H9 (cell line): Measurements from ENCODE around the gene MERTK. TPM values are rescaled to one million over a fixed set of nuclear protein-coding genes. Genes with fewer than 3 reads are reported as not detected.

Source experiments
- DNase-seq: peaks from one replicate; pipeline ENCODE4 v3.0.0-alpha.2; 2017
- H2AFZ ChIP-seq: one replicate; pipeline ENCODE4 v1.6.1; 2013; ENCODE audit warnings: mild to moderate bottlenecking, low read length, control low read depth, moderate library complexity
- H2AK5ac ChIP-seq: 2 replicates; pipeline ENCODE4 v1.6.1; 2013; ENCODE audit warnings: low read length, control low read depth, mixed read lengths; ENCODE audit not compliant: insufficient read length
- H2BK120ac ChIP-seq: one replicate; pipeline ENCODE4 v1.6.1; 2013; ENCODE audit warnings: low read depth, mild to moderate bottlenecking, low read length, control low read depth, inconsistent platforms; ENCODE audit not compliant: poor library complexity, severe bottlenecking
- H2BK12ac ChIP-seq: 2 replicates; pipeline ENCODE4 v1.6.1; 2013; ENCODE audit warnings: low read length, control low read depth, mixed read lengths, low read depth; ENCODE audit not compliant: insufficient read length
- H2BK15ac ChIP-seq: 2 replicates; pipeline ENCODE4 v1.6.1; 2013; ENCODE audit warnings: low read depth, low read length, control low read depth
- H2BK20ac ChIP-seq: one replicate; pipeline ENCODE4 v1.6.1; 2013; ENCODE audit warnings: low read depth, mild to moderate bottlenecking, low read length, control low read depth, inconsistent platforms; ENCODE audit not compliant: poor library complexity, severe bottlenecking
- H2BK5ac ChIP-seq: 2 replicates; pipeline ENCODE4 v1.6.1; 2013; ENCODE audit warnings: low read length, control low read depth, mixed read lengths; ENCODE audit not compliant: insufficient read length
- H3K14ac ChIP-seq: 2 replicates; pipeline ENCODE4 v1.6.1; 2013; ENCODE audit warnings: low read length, control low read depth; ENCODE audit not compliant: insufficient read depth
- H3K18ac ChIP-seq: 2 replicates; pipeline ENCODE4 v1.6.1; 2013; ENCODE audit warnings: low read depth, mild to moderate bottlenecking, mixed read lengths, low read length, control low read depth; ENCODE audit not compliant: insufficient read length
- H3K23ac ChIP-seq: 2 replicates; pipeline ENCODE4 v1.6.1; 2013; ENCODE audit warnings: low read length, control low read depth, mixed read lengths, low read depth; ENCODE audit not compliant: insufficient read length
- H3K23me2 ChIP-seq: 2 replicates; pipeline ENCODE4 v1.6.1; 2013; ENCODE audit warnings: low read depth, mild to moderate bottlenecking, mixed read lengths, low read length, control low read depth; ENCODE audit not compliant: insufficient read length, poor library complexity, severe bottlenecking
- H3K27ac ChIP-seq: 2 replicates; pipeline ENCODE4 v1.5.1; 2013; ENCODE audit warnings: low read length, control low read depth, mixed read lengths, low read depth; ENCODE audit not compliant: insufficient read length
- H3K27me3 ChIP-seq: 2 replicates; pipeline ENCODE4 v1.6.1; 2013; ENCODE audit warnings: low read length, control low read depth, inconsistent platforms; ENCODE audit not compliant: insufficient read depth
- H3K4ac ChIP-seq: 2 replicates; pipeline ENCODE4 v1.6.1; 2013; ENCODE audit warnings: low read depth, mild to moderate bottlenecking, control low read depth, inconsistent platforms, low read length, moderate library complexity
- H3K4me1 ChIP-seq: 2 replicates; pipeline ENCODE4 v1.6.1; 2013; ENCODE audit warnings: low read length, control low read depth, inconsistent platforms; ENCODE audit not compliant: insufficient read depth
- H3K4me2 ChIP-seq: 2 replicates; pipeline ENCODE4 v1.6.1; 2013; ENCODE audit warnings: low read length, control low read depth, mixed read lengths; ENCODE audit not compliant: insufficient read length, insufficient read depth
- H3K56ac ChIP-seq: 2 replicates; pipeline ENCODE4 v1.6.1; 2013; ENCODE audit warnings: low read depth, mild to moderate bottlenecking, mixed read lengths, low read length, control low read depth; ENCODE audit not compliant: insufficient read length
- H3K79me1 ChIP-seq: 2 replicates; pipeline ENCODE4 v1.6.1; 2013; ENCODE audit warnings: low read depth, mild to moderate bottlenecking, moderate library complexity, low read length, control low read depth, inconsistent platforms; ENCODE audit not compliant: insufficient read depth, poor library complexity, severe bottlenecking
- H3K79me2 ChIP-seq: 2 replicates; pipeline ENCODE4 v1.6.1; 2013; ENCODE audit warnings: low read length, control low read depth, inconsistent platforms; ENCODE audit not compliant: insufficient read depth
- H3K9ac ChIP-seq: 2 replicates; pipeline ENCODE4 v1.6.1; 2013; ENCODE audit warnings: low read length, control low read depth, mixed read lengths; ENCODE audit not compliant: insufficient read length; ENCODE audit errors: extremely low read depth
- H3K9me3 ChIP-seq: one replicate; pipeline ENCODE4 v1.6.1; 2013; ENCODE audit warnings: low read depth, low read length, inconsistent platforms; ENCODE audit not compliant: control insufficient read depth
- H3T11ph ChIP-seq: one replicate; pipeline ENCODE4 v1.6.1; 2013; ENCODE audit warnings: mild to moderate bottlenecking, low read length, control low read depth, inconsistent platforms
- H4K20me1 ChIP-seq: one replicate; pipeline ENCODE4 v1.6.1; 2013; ENCODE audit not compliant: control insufficient read depth, insufficient read length, insufficient read depth
- H4K5ac ChIP-seq: 2 replicates; pipeline ENCODE4 v1.6.1; 2013; ENCODE audit warnings: low read depth, mild to moderate bottlenecking, mixed read lengths, low read length, control low read depth; ENCODE audit not compliant: insufficient read length
- H4K8ac ChIP-seq: replicated peaks from 2 replicates; pipeline ENCODE4 v1.6.1; 2013; ENCODE audit warnings: low read length, control low read depth, mixed read lengths, low read depth; ENCODE audit not compliant: insufficient read length
- H4K91ac ChIP-seq: 2 replicates; pipeline ENCODE4 v1.6.1; 2013; ENCODE audit warnings: low read depth, mild to moderate bottlenecking, moderate library complexity, mixed read lengths, low read length, control low read depth; ENCODE audit not compliant: insufficient read length
- H3K27ac Mint-ChIP-seq, 3 experiments: 2 replicates in 2 of 3; 3 replicates in 1 of 3; pipeline ENCODE4 v1.8.0; 2020 to 2021; ENCODE audit warnings: mixed read lengths in 3 of 3, mild to moderate bottlenecking in 1 of 3, moderate library complexity in 1 of 3
- H3K27me3 Mint-ChIP-seq: 2 replicates; pipeline ENCODE4 v1.8.0; 2021; ENCODE audit warnings: low read depth, mild to moderate bottlenecking, moderate library complexity, mixed read lengths
- H3K36me3 Mint-ChIP-seq, 3 experiments: 2 replicates in 2 of 3; 3 replicates in 1 of 3; pipeline ENCODE4 v1.8.0; 2020 to 2021; ENCODE audit warnings: low read depth in 3 of 3, mixed read lengths in 3 of 3; ENCODE audit not compliant: insufficient read depth in 1 of 3
- H3K4me1 Mint-ChIP-seq, 2 experiments: 2 replicates each; pipeline ENCODE4 v1.8.0; 2020; ENCODE audit warnings: mixed read lengths in 2 of 2
- H3K4me3 Mint-ChIP-seq, 2 experiments: 2 replicates in 1 of 2; 3 replicates in 1 of 2; pipeline ENCODE4 v1.8.0; 2020 to 2021; ENCODE audit warnings: mild to moderate bottlenecking in 2 of 2, mixed read lengths in 2 of 2, moderate library complexity in 1 of 2
- H3K9me3 Mint-ChIP-seq, 2 experiments: 2 replicates in 1 of 2; 3 replicates in 1 of 2; pipeline ENCODE4 v1.8.0; 2020; ENCODE audit warnings: mild to moderate bottlenecking in 2 of 2, mixed read lengths in 2 of 2, moderate library complexity in 1 of 2
- CTCF ChIP-seq: fragments of 200-600 bp; sonication (generic); conservative IDR thresholded peaks from 3 replicates; pipeline ENCODE4 v1.8.0; 2021; ENCODE audit warnings: antibody characterized with exemption, mild to moderate bottlenecking
- WGBS: extraction: QIAGEN DNeasy Blood & Tissue Kit; methylation state at CpG from one replicate; pipeline ENCODE4 v1.1.7; 2013; ENCODE audit warnings: missing lambda C conversion rate, low lambda C conversion rate, mixed read lengths; ENCODE audit not compliant: insufficient read length; ENCODE audit errors: extremely low coverage; 5-methylcytosine and 5-hydroxymethylcytosine counted together
- total RNA-seq: library from RNA; stranded (reverse); gene quantifications from 2 replicates; pipeline ENCODE4 v1.2.1, GENCODE V29; 2021

MERTK gene
- total RNA-seq, 1 experiment from 2014 or later = 4.8 TPM

- Histone ChIP-seq H3K4me1 (no peaks in the 10 kb centered on the region), H2BK120ac (no peak overlapping the region), H3K4ac (no peak overlapping the region), H2BK20ac (no peak overlapping the region), H3K23ac (no peak overlapping the region), H2BK5ac (no peak overlapping the region), H3T11ph (no peak overlapping the region), H3K23me2 (no peaks in the 10 kb centered on the region), H4K20me1 (no peaks in the 10 kb centered on the region), H4K5ac (no peak overlapping the region), H4K91ac (no peak overlapping the region), H3K79me2 (no peaks in the 10 kb centered on the region), H3K9me3 (no peaks in the 10 kb centered on the region), H3K14ac (no peak overlapping the region), H3K27me3 (no peaks in the 10 kb centered on the region), H2BK15ac (no peak overlapping the region), H3K56ac (no peak overlapping the region), H4K8ac (no peak overlapping the region), H2AK5ac (no peak overlapping the region), H3K79me1 (no peaks in the 10 kb centered on the region), H2BK12ac (no peak overlapping the region), H3K4me2 (no peak overlapping the region), H2AFZ (no peak overlapping the region), H3K18ac (no peak overlapping the region), H3K9ac (no peak overlapping the region), H3K27ac (no peak overlapping the region)
- H3K4me1 Mint-ChIP-seq = peaks cover 8 to 9% of the 10 kb centered on the region in 2 experiments; a peak in 2 of 4 replicates
- H3K36me3 Mint-ChIP-seq = no peaks in the 10 kb centered on the region
- WGBS = no CpG with 5 or more reads among the region's 2 CpGs
- H3K4me3 Mint-ChIP-seq = no peak overlapping the region
- TF ChIP-seq CTCF = no peak
- H3K27ac Mint-ChIP-seq = no peak overlapping the region
- H3K9me3 Mint-ChIP-seq = no peaks in the 10 kb centered on the region
- no peaks in the 10 kb centered on the region for H3K27me3 Mint-ChIP-seq
- DNase-seq = no peak
Observed at GRCh38 chr2:111912547-111912946, 14.1 kb downstream of the MERTK start.
